Adipocyte (in vitro differentiated cells): ENCODE results near the gene DYRK2.
A peak's percentile ranks its signal among the peaks of the same experiment; 100 is the strongest.

Experiments used
- DNase-seq: peaks from one replicate; pipeline ENCODE4 v3.0.0-alpha.2; 2015; ENCODE audit warnings: low read depth
- H3K27me3 ChIP-seq: replicated peaks from 2 replicates; pipeline ENCODE4 v1.7.0; 2013; ENCODE audit warnings: mild to moderate bottlenecking, low read length, moderate library complexity; ENCODE audit not compliant: control insufficient read depth, insufficient read depth
- H3K36me3 ChIP-seq: 2 replicates; pipeline ENCODE4 v1.7.0; 2013; ENCODE audit warnings: low read length, mild to moderate bottlenecking, moderate library complexity; ENCODE audit not compliant: control insufficient read depth, insufficient read depth, severe bottlenecking
- H3K4me1 ChIP-seq: 2 replicates; pipeline ENCODE4 v1.7.0; 2013; ENCODE audit warnings: mild to moderate bottlenecking, low read length, moderate library complexity; ENCODE audit not compliant: control insufficient read depth, insufficient read depth
- H3K4me3 ChIP-seq: 2 replicates; pipeline ENCODE4 v1.7.0; 2013; ENCODE audit warnings: mild to moderate bottlenecking, low read length, moderate library complexity
- H3K9ac ChIP-seq: 2 replicates; pipeline ENCODE4 v1.7.0; 2013; ENCODE audit warnings: mild to moderate bottlenecking, low read length, moderate library complexity
- H3K9me3 ChIP-seq: 2 replicates; pipeline ENCODE4 v1.7.0; 2013; ENCODE audit warnings: mild to moderate bottlenecking, low read length, moderate library complexity; ENCODE audit not compliant: control insufficient read depth

Gene DYRK2

DNA sequence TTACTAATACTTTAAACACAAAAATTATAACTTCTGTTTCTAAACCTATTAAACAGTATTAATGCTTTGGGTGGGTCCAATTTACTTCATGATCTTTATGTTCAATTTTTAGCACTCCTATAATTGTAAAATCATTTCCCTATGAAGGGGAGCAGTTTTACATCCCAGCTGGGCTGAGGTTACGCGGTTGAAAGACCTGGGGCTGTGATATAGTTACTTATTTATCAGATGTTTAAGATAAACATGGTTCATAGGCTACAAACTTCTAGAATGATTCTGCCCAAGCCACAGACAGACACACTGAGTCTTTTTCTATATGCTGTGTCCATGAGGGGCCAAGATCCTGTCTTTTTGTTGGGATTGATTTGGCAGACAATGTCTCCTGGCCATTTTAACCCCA lies 44.4 kb downstream of the DYRK2 start:
- H3K4me1 ChIP-seq: peaks cover 11% of the 10 kb centered on the region
- H3K9me3 ChIP-seq: no peaks in the 10 kb centered on the region
- DNase-seq: no peak
- no peak overlapping the region for H3K4me3 ChIP-seq
- H3K27me3 ChIP-seq: no peaks in the 10 kb centered on the region
- H3K36me3 ChIP-seq: no peaks in the 10 kb centered on the region
- no peak overlapping the region for H3K9ac ChIP-seq

DNA sequence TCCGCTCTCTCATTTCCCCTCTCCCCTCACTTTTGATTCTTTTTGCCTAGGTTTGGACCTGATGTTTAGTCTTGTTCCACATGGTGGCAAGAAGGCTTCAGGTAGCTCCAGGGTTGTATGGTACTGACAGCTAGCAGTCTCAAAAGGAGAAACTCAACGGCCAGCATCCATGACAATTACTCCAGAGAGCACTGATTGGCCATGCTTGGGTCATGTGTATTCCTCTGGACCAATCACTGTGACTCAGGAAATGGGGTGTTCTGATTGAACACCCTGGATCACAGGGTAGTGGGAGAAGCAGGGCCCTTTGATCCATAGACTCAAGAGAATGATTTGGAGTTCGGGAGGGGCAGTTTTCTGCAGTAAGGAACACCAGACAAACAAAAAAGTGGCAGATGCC lies 45.3 kb downstream of the DYRK2 start:
- Histone ChIP-seq H3K4me1 (peaks cover 20% of the 10 kb centered on the region), H3K36me3 (no peaks in the 10 kb centered on the region)

DNA sequence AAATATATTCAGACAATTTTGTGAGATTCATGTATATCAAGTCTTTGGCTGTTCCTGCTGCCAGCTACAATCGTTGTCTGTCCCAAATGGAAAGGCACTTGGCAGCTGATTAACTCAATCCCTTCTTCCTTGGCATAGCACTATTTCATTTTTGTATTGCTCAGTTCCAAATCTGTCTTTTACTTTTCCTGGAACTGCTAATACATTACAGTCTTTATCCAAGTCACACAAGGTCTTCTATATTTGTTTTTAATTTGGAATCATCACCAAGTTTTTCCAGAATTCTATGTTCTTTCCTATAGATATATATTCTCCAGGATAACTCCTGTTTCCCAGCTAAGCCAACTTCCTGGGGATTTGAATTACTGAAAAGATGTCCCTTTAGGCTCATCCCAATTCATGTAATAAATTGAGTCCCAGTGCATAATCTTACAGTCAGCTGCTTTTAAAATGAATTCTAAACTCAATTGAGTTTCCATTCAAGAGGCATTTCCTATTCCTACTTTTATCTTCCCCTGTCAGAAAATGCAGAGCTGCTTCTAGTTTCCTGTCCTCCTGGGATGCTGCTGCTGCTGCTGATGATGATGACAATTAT lies 45.9 kb downstream of the DYRK2 start:
- no peaks in the 10 kb centered on the region for H3K9me3 ChIP-seq
- DNase-seq: no peak
- H3K36me3 ChIP-seq: no peaks in the 10 kb centered on the region
- peaks cover 20% of the 10 kb centered on the region for H3K4me1 ChIP-seq
- H3K4me3 ChIP-seq: no peak overlapping the region
- H3K27me3 ChIP-seq: no peaks in the 10 kb centered on the region
- no peak overlapping the region for H3K9ac ChIP-seq

More for the DNA sequence above, 45.3 kb downstream of the DYRK2 start:
- Histone ChIP-seq H3K9ac (no peak overlapping the region), H3K4me3 (no peak overlapping the region), H3K9me3 (no peaks in the 10 kb centered on the region), H3K27me3 (no peaks in the 10 kb centered on the region)
- no peak for DNase-seq

DNA sequence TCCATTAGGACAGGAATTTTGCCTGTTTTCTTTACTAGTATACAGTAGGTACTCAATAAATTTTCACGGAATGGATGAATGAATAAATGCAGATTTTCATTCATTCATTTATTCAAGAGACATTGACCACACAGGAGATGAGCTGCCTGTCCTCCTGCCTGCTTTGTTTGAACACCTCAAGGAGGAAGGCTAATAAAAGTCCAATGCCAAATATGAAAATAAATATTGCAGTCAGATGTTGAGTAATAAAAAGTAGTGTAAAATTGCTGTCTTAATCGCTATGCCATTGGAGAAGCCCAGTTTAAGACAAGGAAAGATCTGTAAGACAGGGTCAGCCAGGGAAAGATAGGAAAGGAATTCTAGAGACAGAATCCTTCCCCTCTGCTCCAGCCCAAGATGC lies 47.4 kb downstream of the DYRK2 start:
- Histone ChIP-seq H3K9ac (no peak overlapping the region), H3K27me3 (no peaks in the 10 kb centered on the region), H3K36me3 (no peaks in the 10 kb centered on the region), H3K4me3 (no peak overlapping the region), H3K4me1 (peaks cover 20% of the 10 kb centered on the region), H3K9me3 (no peaks in the 10 kb centered on the region)
- no peak for DNase-seq

DNA sequence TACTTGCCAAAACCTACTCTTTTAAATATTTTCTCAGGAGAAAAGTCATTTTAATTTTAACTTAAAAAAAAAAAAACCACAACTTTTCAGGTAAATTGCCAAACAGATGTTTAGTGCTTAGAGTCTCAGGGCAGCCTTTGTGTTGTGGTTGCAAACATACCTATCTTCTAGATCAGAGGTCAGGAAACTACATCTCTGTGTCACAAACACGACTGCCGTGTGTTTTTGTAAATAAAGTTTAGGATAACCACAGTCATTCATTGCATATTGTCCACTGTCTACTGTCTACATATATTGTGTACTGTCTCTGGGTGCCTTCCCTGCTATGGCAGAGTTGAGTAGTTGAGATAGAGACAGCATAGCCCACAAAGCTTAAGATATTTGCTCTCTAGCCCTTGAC lies 48.9 kb downstream of the DYRK2 start:
- peaks cover 23% of the 10 kb centered on the region for H3K4me1 ChIP-seq
- no peaks in the 10 kb centered on the region for H3K36me3 ChIP-seq
- H3K9me3 ChIP-seq: no peaks in the 10 kb centered on the region
- no peak overlapping the region for H3K4me3 ChIP-seq
- no peak for DNase-seq
- H3K9ac ChIP-seq: no peak overlapping the region
- H3K27me3 ChIP-seq: no peaks in the 10 kb centered on the region

DNA sequence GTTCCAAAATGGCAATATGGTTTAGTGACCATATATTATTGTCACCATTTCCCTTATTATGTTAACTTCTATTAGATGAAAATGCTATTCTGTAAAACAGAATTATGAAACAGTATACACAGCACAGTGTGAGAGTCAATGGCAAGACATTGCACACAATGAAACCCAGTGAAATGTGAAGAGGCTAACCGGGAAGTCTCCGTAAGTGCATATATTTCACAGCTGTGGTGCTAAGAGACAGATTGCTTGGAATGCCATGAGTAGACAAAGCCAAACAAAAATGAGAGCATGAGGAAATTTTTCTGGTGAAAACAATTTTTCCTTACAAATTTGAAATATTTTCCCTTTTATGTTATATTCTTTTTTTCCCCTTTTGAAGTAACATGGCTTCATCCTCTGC lies 49.4 kb downstream of the DYRK2 start:
- Histone ChIP-seq H3K9me3 (no peaks in the 10 kb centered on the region), H3K36me3 (no peaks in the 10 kb centered on the region), H3K4me1 (peaks cover 23% of the 10 kb centered on the region), H3K4me3 (no peak overlapping the region), H3K27me3 (no peaks in the 10 kb centered on the region), H3K9ac (no peak overlapping the region)
- DNase-seq: no peak

DNA sequence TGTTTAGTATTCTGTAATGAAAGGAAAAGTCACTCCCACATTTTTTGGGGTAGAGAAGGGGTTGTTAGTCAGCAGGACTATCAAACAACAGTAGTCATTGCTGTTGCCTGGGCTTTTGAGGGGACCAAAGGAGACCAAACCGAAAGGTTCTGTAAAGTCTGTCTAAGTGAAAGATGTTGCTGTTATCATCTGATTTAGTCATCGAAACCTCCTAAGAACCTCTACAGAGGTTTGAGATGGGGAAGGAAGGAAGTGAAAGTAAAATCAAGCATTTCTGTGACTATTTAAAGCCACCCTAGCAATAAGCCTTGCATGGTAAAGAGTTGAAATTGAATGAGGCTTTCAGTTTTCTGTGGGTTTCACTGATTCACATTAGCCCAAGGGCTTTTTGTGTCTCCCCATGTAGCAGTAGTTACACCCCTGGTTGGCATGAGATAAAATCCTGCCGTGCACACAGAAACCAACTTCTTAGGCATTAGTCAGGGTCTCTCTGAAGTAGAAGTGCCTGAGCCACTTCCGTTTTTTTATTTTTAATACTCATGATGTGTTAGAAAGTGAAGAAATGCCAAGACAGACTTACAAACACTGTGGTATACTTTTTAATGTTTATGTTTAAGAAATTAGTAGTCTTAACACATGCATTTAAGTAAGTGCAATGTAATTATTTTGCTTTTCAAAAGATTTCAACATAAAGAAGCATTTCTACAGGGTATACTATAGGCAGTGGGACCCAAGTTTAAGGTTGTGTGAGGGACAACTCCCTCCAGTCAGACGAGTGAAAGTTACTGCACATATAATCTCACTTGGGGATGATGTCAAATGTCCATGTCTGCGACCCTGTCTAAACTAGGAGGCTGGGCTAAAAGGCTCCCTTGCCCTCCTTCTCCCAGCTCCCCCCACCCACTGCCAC lies 50.4 kb downstream of the DYRK2 start:
- H3K36me3 ChIP-seq: no peaks in the 10 kb centered on the region
- H3K9me3 ChIP-seq: no peaks in the 10 kb centered on the region
- DNase-seq: peak; percentile 57
- no peaks in the 10 kb centered on the region for H3K27me3 ChIP-seq
- H3K4me1 ChIP-seq: peaks cover 23% of the 10 kb centered on the region
- H3K4me3 ChIP-seq: peak overlapping the region; percentile 62
- peak overlapping the region; percentile 41 for H3K9ac ChIP-seq

DNA sequence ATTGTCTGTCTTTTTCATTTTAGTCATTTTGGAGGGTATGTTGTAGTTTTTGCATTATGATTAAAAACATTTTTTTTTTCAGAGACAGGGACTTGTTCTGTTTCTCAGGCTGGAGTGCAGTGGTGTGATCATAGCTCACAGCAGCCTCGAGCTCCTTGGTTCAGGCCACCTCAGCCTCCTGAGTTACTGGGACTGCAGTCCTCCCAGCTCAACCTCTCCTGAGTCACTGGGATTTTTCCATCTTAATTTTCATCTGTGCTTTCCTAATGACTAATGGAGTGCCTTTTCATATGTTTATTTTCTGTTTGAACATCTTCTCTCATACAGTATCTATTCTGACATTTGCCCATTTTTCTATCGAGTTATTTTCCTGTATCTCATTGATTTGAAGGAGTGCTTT lies 52.6 kb downstream of the DYRK2 start:
- DNase-seq: no peak
- no peaks in the 10 kb centered on the region for H3K9me3 ChIP-seq
- H3K4me1 ChIP-seq: peaks cover 29% of the 10 kb centered on the region
- H3K36me3 ChIP-seq: no peaks in the 10 kb centered on the region
- no peaks in the 10 kb centered on the region for H3K27me3 ChIP-seq
- H3K4me3 ChIP-seq: no peak overlapping the region
- no peak overlapping the region for H3K9ac ChIP-seq

DNA sequence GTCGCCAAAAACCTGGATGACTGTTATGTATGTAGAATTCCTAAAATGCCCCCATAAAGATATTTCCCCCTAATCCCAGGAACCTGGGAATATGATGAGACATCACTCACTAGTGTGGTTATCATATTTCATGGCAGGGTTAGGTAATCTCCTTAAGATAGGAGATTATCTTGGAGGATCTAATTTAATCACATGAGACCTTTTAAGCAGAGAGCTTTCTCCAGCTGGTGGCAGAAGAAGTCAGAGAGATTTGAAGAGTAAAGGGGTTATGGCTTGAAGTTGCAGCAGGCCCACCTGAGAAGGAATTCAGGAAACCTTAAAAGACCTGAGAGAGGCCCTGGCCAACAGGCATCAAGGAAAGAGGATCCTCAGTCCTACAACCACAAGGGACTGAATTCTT lies 53.6 kb downstream of the DYRK2 start:
- Histone ChIP-seq H3K9me3 (no peaks in the 10 kb centered on the region), H3K9ac (no peak overlapping the region), H3K36me3 (no peaks in the 10 kb centered on the region), H3K27me3 (no peaks in the 10 kb centered on the region), H3K4me3 (no peak overlapping the region), H3K4me1 (peaks cover 32% of the 10 kb centered on the region)
- no peak for DNase-seq

DNA sequence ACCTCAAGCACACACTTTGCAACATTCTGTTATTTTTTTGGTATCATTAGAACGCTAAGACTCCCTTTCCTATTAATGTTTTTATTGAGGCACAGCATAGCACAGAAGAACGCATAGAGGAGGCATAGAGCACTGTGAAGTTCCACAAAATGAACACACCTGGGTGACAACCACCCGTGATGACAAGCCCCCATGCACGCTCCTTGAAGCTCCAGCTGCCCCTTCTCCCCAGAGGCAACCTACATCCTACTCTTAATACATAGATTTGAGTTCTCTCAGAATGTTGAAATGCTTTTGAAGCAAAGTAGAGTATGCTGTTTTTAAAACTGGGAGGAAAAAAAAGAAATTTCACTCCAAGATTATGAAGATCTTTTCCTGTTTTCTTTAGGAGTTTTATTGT lies 55.5 kb downstream of the DYRK2 start:
- DNase-seq: no peak
- Histone ChIP-seq H3K4me3 (no peak overlapping the region), H3K27me3 (no peaks in the 10 kb centered on the region), H3K4me1 (peaks cover 18% of the 10 kb centered on the region), H3K36me3 (no peaks in the 10 kb centered on the region), H3K9me3 (no peaks in the 10 kb centered on the region), H3K9ac (no peak overlapping the region)

DNA sequence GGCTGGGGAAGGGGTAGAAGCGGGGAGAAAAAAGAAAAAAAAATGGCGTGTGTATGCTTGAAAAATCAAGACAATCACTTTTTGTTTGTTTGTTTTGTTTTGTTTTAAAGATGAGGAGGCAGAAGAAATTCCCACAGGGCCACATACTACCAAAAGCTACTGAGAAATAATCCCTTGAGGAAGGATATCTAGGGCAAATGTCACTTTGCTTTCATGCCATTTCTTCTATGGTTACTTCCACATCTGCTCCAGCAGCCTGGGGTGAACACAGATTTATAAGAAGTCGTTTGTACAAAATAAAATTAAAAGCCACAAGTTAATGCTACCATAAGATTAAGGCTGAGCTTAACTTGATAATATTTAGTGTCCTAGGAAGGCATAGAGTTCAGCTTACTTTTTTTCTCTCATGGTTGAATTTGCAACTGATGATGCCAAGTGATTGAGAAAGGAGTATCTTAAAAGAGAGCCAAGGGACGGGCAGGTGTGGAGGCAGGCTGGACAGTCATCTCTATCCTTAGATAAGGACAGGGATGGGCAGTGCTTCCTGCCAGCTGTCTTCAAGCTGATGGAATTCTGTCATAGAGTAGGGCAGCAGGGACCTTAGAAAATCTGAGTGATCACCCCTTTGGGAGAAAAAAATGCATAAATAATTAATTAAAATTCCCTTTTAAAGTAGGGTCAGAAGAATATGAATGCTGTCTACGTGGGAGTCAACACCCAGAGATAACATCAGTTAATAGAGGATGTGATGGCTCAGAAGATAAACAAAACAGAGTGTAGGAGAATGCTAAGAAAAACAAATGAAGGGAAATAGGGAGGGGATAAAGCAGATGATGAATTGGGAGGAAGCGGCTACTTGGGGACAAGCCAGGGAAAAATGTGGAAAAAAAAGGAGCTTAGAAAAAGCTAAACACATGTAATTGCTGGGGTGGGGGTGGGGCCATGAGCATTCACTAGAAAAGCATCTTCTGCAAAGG lies 57.1 kb downstream of the DYRK2 start:
- Histone ChIP-seq H3K9ac (no peak overlapping the region), H3K4me3 (no peak overlapping the region), H3K27me3 (no peaks in the 10 kb centered on the region), H3K9me3 (no peaks in the 10 kb centered on the region), H3K36me3 (no peaks in the 10 kb centered on the region), H3K4me1 (peaks cover 18% of the 10 kb centered on the region)
- peak; percentile 39 for DNase-seq
